ENCODE data around the gene LRMDA. TPM values are rescaled to one million over a fixed set of nuclear protein-coding genes. Genes with fewer than 3 reads are reported as not detected.

Gene LRMDA
- total and polyA plus RNA-seq, 4 donors: 12.1 to 40.8 (median 21.6) TPM

GRCh38 chr10:76270464-76270863, 839.0 kb downstream of the LRMDA start:
- Histone ChIP-seq H3K27ac (ENCODE audit: low read depth in 1 of 2, low read length in 1 of 2) (no peak overlapping the region), H3K27me3 (ENCODE audit: control insufficient read depth in 3 of 3, insufficient read depth in 3 of 3, low read length in 2 of 3) (no peaks in the 10 kb centered on the region), H3K36me3 (ENCODE audit: control insufficient read depth in 4 of 4, insufficient read depth in 4 of 4, low read length in 4 of 4) (no peaks in the 10 kb centered on the region), H3K4me1 (ENCODE audit: control insufficient read depth in 5 of 5, insufficient read depth in 5 of 5, low read length in 5 of 5) (peaks cover 0 to 5% (median under 1%) of the 10 kb centered on the region in 5 donors), H3K9me3 (ENCODE audit: control insufficient read depth in 4 of 4, insufficient read depth in 3 of 4, low read length in 3 of 4) (peaks cover 0 to 5% (median 2%) of the 10 kb centered on the region in 4 donors), H3K4me3 (no peak overlapping the region), H3K9ac (ENCODE audit: insufficient read depth in 1 of 2, low read length in 2 of 2) (no peak overlapping the region)
- TF ChIP-seq, protein P1, sequence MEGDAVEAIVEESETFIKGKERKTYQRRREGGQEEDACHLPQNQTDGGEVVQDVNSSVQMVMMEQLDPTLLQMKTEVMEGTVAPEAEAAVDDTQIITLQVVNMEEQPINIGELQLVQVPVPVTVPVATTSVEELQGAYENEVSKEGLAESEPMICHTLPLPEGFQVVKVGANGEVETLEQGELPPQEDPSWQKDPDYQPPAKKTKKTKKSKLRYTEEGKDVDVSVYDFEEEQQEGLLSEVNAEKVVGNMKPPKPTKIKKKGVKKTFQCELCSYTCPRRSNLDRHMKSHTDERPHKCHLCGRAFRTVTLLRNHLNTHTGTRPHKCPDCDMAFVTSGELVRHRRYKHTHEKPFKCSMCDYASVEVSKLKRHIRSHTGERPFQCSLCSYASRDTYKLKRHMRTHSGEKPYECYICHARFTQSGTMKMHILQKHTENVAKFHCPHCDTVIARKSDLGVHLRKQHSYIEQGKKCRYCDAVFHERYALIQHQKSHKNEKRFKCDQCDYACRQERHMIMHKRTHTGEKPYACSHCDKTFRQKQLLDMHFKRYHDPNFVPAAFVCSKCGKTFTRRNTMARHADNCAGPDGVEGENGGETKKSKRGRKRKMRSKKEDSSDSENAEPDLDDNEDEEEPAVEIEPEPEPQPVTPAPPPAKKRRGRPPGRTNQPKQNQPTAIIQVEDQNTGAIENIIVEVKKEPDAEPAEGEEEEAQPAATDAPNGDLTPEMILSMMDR (IDR thresholded peaks at IDR 0.05; ENCODE audit: control extremely low read depth, extremely low read depth): no peak
- 64 to 84% methylated on average over 5 of the region's 5 CpGs for WGBS, 2 donors
- DNase-seq: no peak
- no peak for ATAC-seq (ENCODE audit: insufficient read depth, low FRiP score)

DNA sequence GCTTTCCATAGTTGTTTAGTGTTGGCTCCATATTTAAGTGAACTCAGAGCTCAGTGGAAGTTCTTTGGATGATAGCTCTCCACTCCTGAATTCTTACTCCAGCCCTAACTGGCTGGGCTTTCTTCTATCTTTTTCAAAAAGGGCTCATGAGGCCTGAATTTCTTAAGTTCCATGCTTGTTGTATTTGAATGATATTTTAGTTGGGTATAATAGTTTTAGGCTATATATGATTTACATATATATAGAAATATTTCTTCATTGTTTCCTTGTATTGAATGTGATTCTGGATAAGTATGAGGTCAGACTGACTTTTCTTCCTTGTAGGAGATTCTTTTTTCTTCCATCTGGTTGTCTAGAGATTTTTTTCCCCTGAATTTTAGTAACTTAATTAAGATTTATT, 843.5 kb downstream of the LRMDA start:
- H3K9me3 ChIP-seq (ENCODE audit: control insufficient read depth in 4 of 4, insufficient read depth in 3 of 4, low read length in 3 of 4): peaks cover 0 to 7% (median 4%) of the 10 kb centered on the region in 4 donors
- no peaks in the 10 kb centered on the region for H3K4me1 ChIP-seq (ENCODE audit: control insufficient read depth in 5 of 5, insufficient read depth in 5 of 5, low read length in 5 of 5)
- H3K27ac ChIP-seq (ENCODE audit: low read depth in 1 of 2, low read length in 1 of 2): no peak overlapping the region
- no peaks in the 10 kb centered on the region for H3K36me3 ChIP-seq (ENCODE audit: control insufficient read depth in 4 of 4, insufficient read depth in 4 of 4, low read length in 4 of 4)
- H3K9ac ChIP-seq (ENCODE audit: insufficient read depth in 1 of 2, low read length in 2 of 2): no peak overlapping the region
- TF ChIP-seq, protein P1 (IDR thresholded peaks at IDR 0.05; ENCODE audit: control extremely low read depth, extremely low read depth): no peak
- H3K4me3 ChIP-seq: no peak overlapping the region
- H3K27me3 ChIP-seq (ENCODE audit: control insufficient read depth in 3 of 3, insufficient read depth in 3 of 3, low read length in 2 of 3): no peaks in the 10 kb centered on the region
- no peak for ATAC-seq (ENCODE audit: insufficient read depth, low FRiP score)
- DNase-seq: no peak

GRCh38 chr10:76278811-76279460, 847.5 kb downstream of the LRMDA start:
- no peak for ATAC-seq (ENCODE audit: insufficient read depth, low FRiP score)
- WGBS, 2 donors: 51 to 74% methylated on average over 1 of the region's 1 CpG
- TF ChIP-seq, protein P1 (IDR thresholded peaks at IDR 0.05; ENCODE audit: control extremely low read depth, extremely low read depth): no peak

DNA sequence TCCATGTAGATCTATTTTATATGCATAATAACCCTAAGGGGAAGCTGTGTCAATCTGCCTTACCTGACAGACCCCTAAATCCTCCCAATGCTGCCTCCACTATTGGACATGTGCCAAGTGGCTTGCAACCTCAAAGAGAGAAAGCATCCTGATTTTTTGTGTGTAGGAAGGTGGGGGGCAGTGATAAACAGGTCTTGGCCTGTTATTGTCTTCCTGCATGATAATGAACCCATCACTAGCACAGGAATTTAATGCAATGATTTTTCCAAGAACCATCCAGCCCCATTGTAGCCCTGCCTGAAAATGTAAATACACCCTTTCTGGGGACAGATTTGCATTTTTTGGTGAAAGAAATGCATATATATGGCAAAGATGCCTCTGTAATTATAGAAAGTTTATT, 850.2 kb downstream of the LRMDA start:
- Histone ChIP-seq H3K27me3 (ENCODE audit: control insufficient read depth in 3 of 3, insufficient read depth in 3 of 3, low read length in 2 of 3) (no peaks in the 10 kb centered on the region), H3K4me1 (ENCODE audit: control insufficient read depth in 5 of 5, insufficient read depth in 5 of 5, low read length in 5 of 5) (peaks cover 0 to 19% (median 2%) of the 10 kb centered on the region in 5 donors), H3K4me3 (no peak overlapping the region), H3K27ac (ENCODE audit: low read depth in 1 of 2, low read length in 1 of 2) (no peak overlapping the region), H3K9ac (ENCODE audit: insufficient read depth in 1 of 2, low read length in 2 of 2) (no peak overlapping the region), H3K36me3 (ENCODE audit: control insufficient read depth in 4 of 4, insufficient read depth in 4 of 4, low read length in 4 of 4) (no peaks in the 10 kb centered on the region), H3K9me3 (ENCODE audit: control insufficient read depth in 4 of 4, insufficient read depth in 3 of 4, low read length in 3 of 4) (no peaks in the 10 kb centered on the region)
- no peak for ATAC-seq (ENCODE audit: insufficient read depth, low FRiP score)
- no peak for DNase-seq
- TF ChIP-seq, protein P1 (IDR thresholded peaks at IDR 0.05; ENCODE audit: control extremely low read depth, extremely low read depth): no peak

More at GRCh38 chr10:76278811-76279460, 847.5 kb downstream of the LRMDA start:
- H3K9ac ChIP-seq (ENCODE audit: insufficient read depth in 1 of 2, low read length in 2 of 2): no peak overlapping the region
- no peak overlapping the region for H3K27ac ChIP-seq (ENCODE audit: low read depth in 1 of 2, low read length in 1 of 2)
- H3K36me3 ChIP-seq (ENCODE audit: control insufficient read depth in 4 of 4, insufficient read depth in 4 of 4, low read length in 4 of 4): no peaks in the 10 kb centered on the region
- H3K4me3 ChIP-seq: no peak overlapping the region
- no peak for DNase-seq
- H3K4me1 ChIP-seq (ENCODE audit: control insufficient read depth in 5 of 5, insufficient read depth in 5 of 5, low read length in 5 of 5): peaks cover 0 to 19% (median 2%) of the 10 kb centered on the region in 5 donors
- no peaks in the 10 kb centered on the region for H3K27me3 ChIP-seq (ENCODE audit: control insufficient read depth in 3 of 3, insufficient read depth in 3 of 3, low read length in 2 of 3)
- peaks cover 0 to 6% (median 4%) of the 10 kb centered on the region in 4 donors for H3K9me3 ChIP-seq (ENCODE audit: control insufficient read depth in 4 of 4, insufficient read depth in 3 of 4, low read length in 3 of 4)

Measured in lung (tissue), 12 donors.